CD4-positive, alpha-beta T cell treated with Interleukin-1 beta for 1 hour (primary cell): ENCODE results near the gene ACSF3.
A peak's percentile ranks its signal among the peaks of the same experiment; 100 is the strongest.

Experiments used
- DNase-seq, 2 donors: peaks; one replicate each; pipeline ENCODE4 v3.0.0-alpha.2; 2020 to 2022

Gene ACSF3

DNA sequence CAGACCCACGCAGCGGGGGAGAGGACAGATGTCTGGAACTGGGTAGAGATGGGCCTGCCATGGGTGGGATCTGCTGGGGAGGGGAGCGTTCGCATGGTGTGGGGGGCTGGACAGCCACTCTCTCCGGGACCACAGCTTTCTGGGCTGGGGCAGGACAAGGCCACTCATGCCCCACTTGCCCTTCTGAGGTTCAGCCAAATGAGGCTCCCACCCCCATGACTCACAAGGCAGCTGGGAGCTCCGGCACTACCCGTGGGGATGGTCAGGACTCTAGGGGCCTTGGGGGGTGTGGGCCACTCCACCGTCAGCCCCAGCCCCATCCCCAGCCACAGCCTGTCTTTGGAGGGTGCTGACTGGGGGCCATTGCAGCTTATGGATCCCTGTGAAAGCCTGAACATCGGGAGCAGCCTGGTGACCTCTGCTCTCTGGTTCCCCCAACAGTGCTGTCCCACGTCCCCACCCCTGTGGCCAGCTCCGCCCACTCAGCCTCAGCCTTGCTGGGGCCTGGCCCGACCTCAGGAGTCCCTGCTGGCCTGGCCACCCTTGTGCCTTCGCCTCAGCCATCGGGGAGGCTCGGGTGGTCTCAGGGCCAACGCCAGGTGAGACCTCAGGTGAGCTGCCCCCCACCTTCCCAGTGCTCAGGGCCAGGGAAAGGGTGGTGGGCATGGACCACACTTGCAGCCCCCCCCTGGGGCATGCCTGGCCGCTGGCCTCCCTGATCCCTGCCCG, 73.2 kb downstream of the ACSF3 start:
- DNase-seq, result no peak

DNA sequence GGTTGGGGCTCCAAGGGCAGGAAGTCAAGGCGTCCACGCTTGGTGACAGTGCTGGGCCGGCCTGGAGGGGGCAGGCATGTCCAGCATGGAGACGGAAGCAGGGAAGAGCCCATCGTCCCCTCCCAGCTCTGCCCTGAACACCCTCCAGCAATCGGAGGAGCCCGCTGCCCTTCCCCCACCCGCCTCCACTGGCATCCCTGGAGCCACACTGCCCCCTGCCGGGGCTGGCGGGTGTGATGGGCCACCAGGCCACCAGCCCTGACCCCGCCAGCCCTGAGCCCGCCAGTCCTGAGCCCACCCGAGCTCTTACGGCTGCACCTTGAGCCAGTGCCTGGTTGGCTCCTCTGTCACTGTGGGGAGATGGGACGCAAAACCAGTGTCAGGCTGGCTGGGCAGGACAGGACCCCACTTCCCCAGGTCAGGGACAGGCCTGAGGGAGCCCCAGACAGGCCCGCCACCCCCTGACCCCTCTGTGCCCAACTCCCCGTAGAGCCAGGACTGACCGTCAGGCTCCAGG, 73.8 kb downstream of the ACSF3 start:
- peak; percentile 83 to 84 for DNase-seq

DNA sequence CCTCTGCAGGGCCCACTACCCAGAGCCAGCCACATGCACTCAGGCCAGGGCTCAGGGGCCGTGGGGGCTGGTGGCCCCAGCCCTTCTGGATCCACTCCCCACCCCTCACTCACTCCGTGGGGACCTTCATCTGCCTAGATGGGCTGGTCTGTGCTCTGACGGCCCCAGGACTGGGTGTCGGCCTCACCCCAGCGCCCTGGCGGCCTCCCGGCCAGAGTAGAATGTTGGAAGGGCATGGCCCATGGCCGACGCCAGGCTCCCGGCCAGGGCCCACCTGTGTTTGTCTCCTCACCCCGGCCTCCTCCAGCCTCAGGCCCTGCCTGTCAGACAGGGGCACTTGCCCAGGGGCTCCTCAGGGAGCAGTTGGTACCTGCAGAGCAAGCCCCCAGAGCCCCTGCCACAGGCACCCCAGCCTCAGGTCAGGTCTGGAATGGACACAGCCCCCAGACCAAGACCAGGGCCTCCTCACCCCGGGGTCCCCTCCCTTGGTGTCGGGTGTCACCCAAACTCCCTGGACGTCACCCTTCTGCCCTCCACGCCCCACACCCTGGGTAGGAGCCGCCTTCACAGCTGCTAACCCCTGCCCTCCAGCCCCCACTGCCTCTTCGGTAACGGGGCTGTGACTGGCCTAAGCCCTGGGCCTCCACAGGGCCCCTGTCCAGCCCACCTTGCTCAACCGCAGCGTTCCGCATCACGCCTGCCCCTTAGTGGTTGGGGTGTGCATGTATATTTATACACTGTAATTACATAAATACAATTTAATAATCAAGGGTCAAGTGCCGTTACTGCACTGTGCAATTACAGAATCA, 74.9 kb downstream of the ACSF3 start:
- DNase-seq, result no peak

DNA sequence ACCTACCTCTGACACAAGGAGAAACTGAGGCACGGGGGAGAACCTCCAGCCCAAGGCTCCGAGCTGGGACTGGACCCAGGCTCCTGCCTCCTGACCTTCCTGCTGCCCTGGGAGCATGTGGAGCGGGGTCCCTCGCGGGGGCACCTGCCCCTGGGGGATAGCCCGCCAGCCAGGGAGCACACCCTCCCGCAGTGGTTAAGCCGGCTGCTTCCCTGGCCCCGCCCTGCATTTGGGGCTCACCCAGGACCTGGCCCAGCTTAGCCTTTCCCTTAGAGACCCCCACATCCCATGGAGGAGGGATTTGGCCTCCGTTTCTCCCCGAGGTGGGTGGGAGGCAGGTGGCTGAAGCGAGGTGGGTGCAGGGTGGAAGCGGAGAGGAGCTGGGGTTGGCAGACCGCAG, 76.1 kb downstream of the ACSF3 start:
- DNase-seq, result no peak

DNA sequence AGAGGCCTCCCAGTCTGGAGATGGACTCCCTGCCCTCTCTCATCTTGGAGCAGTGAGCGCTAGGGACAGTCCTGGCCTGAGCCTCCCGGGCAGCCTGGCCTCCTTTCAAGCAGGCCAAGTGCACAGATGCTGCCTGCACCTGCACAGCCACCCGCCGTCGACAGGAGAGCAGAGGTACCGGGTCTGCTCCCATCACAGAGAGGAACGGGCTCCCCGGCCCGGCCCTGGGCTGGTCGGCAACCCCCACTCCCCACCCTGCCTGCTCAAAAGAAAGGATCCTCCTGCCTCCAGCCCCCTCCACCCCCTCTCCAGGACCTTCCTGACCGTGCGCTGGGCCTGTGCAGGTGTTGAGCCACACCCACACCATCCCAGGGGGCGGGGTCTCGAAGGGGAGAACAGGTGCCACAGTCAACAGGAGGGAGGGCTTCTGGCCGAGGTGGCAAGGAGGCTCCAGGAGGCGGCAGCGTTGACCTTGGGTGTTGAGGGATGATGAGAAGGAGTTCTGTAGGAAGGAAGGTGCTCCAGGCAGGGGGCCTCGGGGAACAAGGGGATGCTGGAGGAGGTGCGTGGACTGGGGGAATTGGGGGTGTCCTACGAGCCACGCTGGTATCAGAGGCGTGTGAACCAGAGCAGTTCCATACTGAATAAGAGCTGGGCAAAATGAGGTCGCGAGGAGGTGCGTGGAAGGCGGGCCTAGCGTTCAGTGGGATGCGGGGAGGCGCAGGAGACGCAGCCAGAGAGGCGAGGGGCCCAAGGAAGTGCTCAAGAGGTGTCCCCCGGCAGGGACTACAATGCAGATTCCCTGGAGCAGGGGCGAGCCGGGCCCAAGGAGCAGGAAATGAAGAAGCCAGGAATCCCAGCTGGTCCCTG, 76.9 kb downstream of the ACSF3 start:
- peak in 1 of 2 donors; percentile 21 for DNase-seq

DNA sequence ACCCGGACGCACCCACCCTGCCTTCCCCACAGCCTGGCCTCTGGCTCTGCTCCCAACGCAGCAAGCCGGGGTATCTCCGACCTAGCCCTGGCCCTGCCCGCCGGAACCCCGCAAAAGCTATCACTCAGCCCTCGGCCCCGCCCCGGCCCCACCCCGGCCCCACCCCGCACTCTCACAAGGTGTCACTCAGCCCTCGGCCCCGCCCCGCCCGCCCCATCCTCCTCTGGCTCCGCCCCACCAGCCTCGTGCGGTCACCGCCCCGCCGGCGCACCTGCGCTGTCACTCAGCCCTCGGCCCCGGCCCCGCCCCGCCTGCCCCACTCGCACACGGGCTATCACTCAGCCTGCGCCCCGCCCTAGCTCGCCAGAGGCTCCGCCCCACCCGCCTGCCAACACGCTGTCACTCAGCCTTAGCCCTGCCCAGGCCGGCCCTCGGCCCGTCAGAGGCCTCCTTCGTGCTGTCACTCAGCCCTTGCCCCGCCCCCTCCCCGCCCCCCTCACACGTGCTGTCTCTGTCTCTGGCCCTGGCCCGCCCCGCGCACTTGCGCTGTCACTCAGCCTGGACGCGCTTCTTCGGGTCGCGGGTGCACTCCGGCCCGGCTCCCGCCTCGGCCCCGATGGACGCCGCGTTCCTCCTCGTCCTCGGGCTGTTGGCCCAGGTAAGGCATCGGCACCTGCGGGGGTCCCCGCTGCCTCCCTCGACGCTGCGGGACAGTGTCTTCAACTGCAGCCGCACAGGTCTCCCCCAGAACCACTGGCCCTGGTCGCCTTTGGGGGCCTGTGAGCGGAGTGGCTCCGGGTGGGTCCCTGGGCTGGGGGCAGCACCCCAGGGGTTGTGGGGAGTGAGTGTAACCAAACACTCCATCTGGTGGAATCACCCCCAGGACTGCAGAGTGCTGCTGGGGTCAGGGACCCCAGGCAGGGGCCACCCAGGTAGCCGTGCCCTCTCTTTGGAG, 77.8 kb downstream of the ACSF3 start, which contains the start of gene CDH15:
Gene CDH15, plus strand, starts transcription at position 533 of the 955 bp plus-strand sequence. Its CDS starts 84 bp downstream, at position 617.
- DNase-seq, result peak; percentile 96 to 98

DNA sequence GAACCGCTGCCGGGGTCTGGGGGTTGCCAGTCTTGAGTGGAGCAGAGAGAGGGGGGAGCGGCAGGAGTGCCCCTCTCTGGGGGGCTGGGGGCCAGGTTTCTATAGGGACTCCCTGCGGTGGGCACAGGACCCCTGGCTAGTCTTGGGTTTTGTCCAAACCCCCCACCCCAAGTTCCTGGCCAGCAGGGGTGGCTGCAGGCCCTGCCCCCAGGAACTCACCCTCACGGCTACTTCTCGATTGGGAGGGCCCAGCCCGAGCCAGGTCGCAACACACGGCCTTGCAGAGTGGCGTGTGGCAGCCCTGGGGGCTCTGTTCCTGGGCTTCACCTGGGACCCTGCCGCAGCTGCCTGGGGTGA, 78.5 kb downstream of the ACSF3 start:
- no peak for DNase-seq

DNA sequence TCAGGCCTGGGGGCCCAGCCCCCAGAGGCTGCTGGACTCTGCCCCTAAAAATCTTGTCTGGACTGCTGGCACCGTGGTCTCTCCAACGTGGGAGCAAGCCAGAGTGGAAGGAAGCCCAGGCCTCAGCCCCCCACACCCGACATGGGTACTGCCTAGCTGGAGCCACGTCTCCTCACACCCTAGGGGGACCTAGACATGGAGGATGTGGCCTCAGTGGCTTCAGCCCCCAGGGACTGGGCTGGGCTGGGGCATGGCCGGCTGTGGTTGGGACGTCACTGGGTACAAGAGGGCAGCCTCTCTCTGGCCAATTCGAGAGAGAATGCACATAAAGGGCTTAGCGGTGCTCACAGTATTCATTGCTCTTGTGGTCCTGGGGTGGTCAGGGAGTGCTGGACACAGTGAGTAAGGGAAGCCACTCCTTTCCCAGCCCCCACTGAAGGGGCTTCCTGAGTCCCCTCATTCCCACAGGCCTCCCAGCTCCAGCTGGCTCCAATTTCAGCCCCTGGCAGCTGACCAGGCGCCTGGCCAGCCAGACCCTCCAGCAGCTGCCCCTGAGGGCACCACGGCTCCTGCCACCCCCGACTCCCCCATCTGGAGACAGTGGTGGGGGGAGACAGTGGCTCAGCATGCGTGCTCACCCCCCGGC, 79.0 kb downstream of the ACSF3 start:
- DNase-seq, result no peak

DNA sequence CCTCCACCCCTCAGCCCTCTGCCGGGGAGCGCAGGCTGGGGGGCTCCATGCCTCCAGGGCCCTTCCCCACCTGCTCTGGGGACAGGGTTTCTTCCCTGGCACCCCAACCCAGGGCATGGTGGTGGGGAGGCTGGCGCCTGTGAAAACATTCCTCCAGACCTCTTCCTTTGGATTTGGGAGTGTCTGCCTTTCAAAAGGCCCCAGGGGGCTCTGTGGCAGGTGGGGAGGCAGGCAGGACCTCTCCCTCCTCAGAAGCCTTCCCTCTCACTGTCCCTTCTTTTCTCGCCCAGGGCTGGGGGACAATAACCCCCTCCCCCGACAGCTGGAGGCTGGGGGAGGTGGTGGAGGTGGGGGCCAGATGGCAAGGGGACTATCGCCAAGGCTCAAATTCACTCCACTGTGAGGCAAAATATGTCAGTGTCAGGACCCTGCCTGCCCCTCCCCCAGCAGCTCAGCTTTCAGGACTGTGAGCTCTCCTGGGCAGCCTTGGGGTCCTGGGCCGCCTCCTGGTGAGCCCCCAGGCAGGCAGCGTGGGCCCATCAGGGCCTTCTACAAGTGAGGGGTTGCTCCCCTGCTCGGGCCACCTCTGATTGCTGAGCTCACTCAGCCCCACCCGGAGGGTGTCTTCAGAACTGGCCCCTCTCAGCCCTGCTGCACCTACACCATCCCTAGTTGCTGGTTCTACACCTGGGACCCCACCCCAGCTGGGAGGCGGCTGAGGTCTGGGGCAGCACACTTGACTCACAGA, 79.7 kb downstream of the ACSF3 start:
- DNase-seq, result no peak

DNA sequence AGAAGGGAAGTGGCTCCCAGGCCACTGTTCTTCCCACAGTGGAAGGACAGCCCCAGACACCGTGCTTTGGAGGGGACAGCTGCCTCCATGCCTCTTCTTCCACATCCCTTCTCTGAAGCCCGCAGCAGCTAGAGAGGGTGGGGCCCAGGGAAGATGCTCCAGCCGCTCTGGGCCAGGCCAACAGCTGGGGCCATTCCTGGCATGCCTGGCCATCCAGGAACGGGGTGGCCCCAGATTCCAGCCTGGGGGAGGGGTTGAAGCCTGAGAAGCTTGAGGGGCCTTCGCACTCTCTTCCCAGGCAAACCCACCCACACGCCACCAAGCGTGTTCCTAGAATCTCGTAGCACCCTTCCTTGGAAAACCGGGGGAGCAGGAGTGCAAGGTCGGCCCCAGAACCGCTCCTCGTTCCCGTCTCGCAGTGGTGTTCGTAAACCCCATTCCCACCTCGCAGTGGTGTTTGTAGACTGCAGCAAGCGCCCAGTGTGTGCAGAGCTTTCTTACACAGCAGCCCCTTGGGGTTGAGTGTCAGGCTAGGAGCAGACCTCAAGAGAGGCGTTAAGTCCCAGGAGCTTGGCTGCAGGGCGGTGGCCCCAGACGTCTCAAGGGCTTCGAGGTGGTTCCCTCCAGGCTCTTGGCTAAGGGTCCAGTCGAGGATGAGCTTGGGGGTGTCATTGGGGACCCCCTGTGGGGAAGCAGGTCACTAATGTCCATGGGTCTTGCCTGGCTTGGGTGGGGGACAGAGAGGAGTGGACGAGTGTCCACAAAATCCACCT, 80.6 kb downstream of the ACSF3 start:
- DNase-seq, result no peak

DNA sequence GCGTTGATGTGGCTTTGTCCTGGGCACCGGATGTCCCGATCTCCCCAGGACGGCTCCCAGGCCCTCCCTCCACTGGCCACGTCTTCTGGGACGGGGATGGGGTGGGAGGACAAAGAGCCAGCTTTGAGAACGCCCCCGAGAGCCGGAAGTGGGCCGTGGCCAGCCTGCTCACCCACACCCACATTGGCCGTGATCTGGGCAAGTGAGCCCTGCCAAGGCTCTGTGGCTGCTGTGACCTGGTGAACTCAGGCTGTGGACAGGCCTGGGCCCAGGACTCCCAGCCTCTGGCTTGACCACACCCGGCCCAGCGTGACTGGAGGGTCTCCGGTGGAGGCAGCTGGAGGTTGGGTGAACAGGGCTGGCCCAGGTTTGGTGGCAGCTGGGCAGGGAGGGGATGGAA, 81.2 kb downstream of the ACSF3 start:
- no peak for DNase-seq

DNA sequence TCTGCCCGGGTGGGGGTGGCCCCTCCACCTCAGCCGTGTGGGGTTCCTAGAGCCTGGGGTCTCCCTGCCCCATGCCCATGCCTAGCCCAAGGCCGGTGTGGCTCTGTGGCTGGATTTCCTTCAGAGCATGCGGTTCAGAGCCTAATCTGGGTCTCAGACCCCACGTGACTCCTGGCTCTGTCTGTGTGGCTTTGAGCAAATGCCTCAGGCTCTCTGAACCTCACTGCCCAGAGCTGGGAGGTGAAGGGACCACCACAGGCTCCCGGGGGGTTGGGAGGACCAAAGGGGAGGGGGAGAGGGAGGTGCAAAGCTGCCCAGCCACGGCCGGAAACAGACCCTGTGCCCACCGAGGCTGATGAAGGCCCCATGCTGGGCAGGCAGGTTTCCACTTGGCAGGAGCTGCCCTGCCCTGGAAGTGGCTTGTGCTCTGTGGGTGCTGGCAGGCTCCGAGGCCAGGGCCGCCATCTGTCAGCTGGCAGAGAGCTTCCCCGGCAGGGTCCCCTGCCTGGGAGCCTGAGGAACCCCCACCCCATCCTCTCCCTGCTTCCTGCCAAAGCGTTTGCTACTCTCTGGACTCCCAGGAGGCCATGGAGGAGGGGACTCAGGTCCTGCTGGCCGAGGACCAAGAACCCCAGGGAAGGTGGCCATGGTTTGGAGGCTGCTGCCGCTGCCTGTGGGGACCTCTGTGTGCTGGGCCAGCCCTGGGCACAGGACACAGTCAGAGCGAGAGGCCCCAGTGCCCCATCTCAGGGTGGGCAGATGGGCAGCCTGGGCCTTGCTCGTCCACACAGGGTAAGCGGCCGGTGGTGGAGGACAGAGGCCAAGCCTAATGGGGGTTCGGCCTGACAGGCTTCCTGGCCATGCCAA, 81.9 kb downstream of the ACSF3 start:
- DNase-seq, result no peak

DNA sequence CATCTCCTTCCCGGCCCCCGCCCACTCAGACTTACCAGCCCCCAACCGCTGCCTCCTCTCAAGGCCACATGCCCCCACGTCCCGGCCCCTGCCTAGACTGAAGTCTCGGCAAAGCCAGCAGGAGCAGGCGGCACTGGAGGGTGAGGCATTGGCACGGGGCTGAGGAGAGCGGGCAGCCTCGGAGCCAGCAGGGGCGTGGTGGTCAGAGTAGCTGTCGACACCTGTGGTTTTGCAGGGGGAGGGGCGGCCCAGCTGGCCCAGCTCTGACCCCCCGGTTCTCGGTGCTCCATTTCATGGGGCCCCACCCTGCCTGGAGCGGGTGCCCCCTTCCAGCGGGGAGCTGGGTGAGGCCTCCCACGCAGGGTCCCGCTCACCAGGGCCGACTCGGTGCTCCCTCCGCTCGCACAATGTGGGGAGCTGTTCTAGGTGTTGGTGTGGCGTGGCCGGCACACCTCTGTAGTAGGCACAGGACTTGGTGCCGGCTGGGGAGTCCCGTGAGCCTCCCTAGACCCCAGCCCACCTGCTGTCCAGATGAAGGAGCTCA, 82.6 kb downstream of the ACSF3 start:
- no peak for DNase-seq

DNA sequence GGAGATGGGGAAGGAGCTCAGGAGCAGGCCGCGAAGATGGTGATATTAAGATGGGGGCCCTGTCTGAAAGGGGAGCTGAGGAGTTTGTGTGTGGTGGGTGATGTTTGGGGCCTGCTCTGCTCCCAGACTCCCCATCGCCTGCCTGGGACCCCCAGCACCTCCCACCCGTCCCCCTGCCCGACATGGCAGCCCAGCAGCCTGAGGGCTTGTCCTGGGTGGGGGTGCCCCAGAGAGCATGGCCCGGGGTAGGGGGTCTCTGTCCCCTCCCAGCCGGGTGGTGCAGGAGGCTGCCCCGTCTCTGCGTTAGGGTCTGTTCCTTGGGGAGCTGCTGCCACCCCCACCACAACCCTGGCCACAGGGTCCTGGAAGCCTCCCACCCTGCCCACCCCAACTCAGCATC, 83.1 kb downstream of the ACSF3 start:
- DNase-seq, result no peak

DNA sequence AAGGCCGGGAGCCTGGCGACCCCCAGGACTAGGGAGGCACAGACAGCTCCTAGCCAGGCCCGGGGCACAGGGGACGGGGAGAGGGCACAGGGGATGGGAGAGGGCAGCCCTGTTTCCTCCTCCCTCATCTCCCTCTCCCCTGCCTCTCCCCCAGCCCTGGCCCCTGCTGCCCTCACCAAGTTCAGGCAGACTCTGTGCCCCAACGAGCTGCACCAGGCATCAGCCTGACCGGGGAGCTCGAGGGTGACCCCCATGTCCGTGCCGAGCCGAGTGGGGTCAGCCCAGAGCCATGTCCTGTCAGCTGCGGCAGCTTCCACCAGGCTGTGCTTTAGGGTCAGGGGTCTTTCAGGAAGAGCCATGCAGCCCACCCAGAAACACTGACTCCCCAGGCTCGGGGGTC, 83.8 kb downstream of the ACSF3 start:
- no peak for DNase-seq

DNA sequence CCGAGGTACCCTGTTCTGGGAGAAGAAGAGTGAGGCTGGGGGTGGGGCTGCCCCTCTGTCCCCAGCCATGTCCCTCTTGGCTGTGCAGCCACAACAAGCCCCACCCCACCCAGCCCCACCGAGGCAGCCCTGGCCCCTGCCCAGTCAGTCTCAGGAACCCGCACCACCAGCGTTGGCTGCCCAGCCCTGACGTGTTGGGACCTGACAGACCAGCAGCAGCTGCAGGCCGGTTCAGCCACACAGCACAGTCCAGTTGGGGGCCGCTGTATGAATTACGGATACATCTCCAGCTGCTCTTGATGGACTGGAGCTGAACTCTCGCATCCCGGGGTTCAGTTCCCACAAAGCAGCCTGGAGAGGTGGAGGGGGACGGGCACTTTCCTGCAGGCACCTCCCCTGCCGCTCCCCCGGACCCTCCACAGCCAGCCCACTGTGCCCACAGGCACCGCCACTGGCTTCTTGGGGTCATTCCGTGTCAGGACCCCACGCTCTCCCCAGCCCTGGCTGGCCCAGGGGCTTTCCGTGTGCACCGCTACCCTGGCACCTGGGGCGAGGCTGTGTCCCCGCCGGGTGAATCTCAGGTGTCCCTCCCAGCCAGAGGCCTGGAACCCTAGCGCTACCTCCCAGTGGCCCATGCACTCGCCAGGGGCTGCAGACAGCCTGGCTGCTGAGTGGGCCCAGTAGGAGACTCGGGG, 84.9 kb downstream of the ACSF3 start:
- DNase-seq, result no peak

DNA sequence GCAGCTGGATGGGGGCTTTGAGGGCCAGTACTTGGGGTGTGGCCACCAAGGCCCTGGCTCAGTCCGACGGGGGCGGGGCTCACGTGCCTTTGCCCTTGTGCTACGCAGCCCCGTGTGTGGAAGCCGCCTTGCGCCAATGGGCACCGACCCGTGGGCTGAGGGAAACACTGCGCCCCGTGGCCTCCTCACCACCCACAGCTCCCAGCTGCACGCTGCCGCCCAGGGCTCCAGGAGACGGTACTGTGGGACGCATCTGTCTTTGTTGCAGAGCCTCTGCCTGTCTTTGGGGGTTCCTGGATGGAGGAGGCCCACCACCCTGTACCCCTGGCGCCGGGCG, 85.5 kb downstream of the ACSF3 start:
- DNase-seq, result no peak
